Lung (tissue), 12 donors: ENCODE results near the gene HAUS6. TPM values are rescaled to one million over a fixed set of nuclear protein-coding genes. Genes with fewer than 3 reads are reported as not detected.
A peak's percentile ranks its signal among the peaks of the same experiment; 100 is the strongest.

Experiments
- ATAC-seq: fragments of 200-7000 bp; cut with Tn5 transposase; one replicate; pipeline ENCODE4 v1.9.1; 2020; ENCODE audit warnings: moderate number of reproducible peaks; ENCODE audit not compliant: insufficient read depth, low FRiP score
- DNase-seq, 3 donors: peaks; one replicate each; pipeline ENCODE4 v3.0.0-alpha.2; 2013 to 2017
- H3K27ac ChIP-seq, 2 donors: one replicate each; pipeline ENCODE4 v1.5.1; 2013; ENCODE audit warnings: mild to moderate bottlenecking in 2 of 2, moderate library complexity in 2 of 2, control low read depth in 1 of 2, inconsistent platforms in 1 of 2, low read depth in 1 of 2, low read length in 1 of 2
- H3K27me3 ChIP-seq, 3 donors: one replicate each; pipeline ENCODE4 v1.5.1; 2013; ENCODE audit warnings: low read length in 2 of 3; ENCODE audit not compliant: control insufficient read depth in 3 of 3, insufficient read depth in 3 of 3
- H3K36me3 ChIP-seq, 4 donors: one replicate each; pipeline ENCODE4 v1.5.1; 2013; ENCODE audit warnings: low read length in 4 of 4, mild to moderate bottlenecking in 1 of 4, moderate library complexity in 1 of 4; ENCODE audit not compliant: control insufficient read depth in 4 of 4, insufficient read depth in 4 of 4
- H3K4me1 ChIP-seq, 5 donors: one replicate each; pipeline ENCODE4 v1.5.1; 2013; ENCODE audit warnings: low read length in 5 of 5, mild to moderate bottlenecking in 2 of 5, moderate library complexity in 1 of 5; ENCODE audit not compliant: control insufficient read depth in 5 of 5, insufficient read depth in 5 of 5
- H3K4me3 ChIP-seq: one replicate; pipeline ENCODE4 v1.5.1; 2013; ENCODE audit warnings: mild to moderate bottlenecking, control low read depth, moderate library complexity
- H3K9ac ChIP-seq, 2 donors: one replicate each; pipeline ENCODE4 v1.5.1; 2013; ENCODE audit warnings: low read length in 2 of 2, control low read depth in 1 of 2; ENCODE audit not compliant: insufficient read depth in 1 of 2
- H3K9me3 ChIP-seq, 4 donors: one replicate each; pipeline ENCODE4 v1.5.1; 2013; ENCODE audit warnings: low read length in 3 of 4, mild to moderate bottlenecking in 1 of 4, moderate library complexity in 1 of 4; ENCODE audit not compliant: control insufficient read depth in 4 of 4, insufficient read depth in 3 of 4
- CTCF ChIP-seq: IDR thresholded peaks from 2 replicates; pipeline ENCODE4 v1.5.1; 2012; ENCODE audit warnings: mild to moderate bottlenecking; ENCODE audit errors: control extremely low read depth, extremely low read depth
- WGBS, 2 donors: extraction: QIAGEN DNeasy Blood & Tissue Kit; methylation state at CpG; one replicate each; pipeline ENCODE4 v1.1.7; 2013; 5-methylcytosine and 5-hydroxymethylcytosine counted together
- polyA plus RNA-seq, 2 donors: library from polyadenylated mRNA; stranded (reverse); fragments of 200-250 nt; gene quantifications; one replicate each; pipeline ENCODE4 v1.2.1, GENCODE V29; 2013
- total RNA-seq, 2 donors: library from RNA; depleted of rRNA in 1 of 2; stranded (reverse); fragments of >200 nt in 1 of 2; gene quantifications; one replicate each; pipeline ENCODE4 v1.2.1, GENCODE V29; 2014 to 2021
- donor health status: control.
- donor health status: control.
- donor health status: Bipolar disorder and iron deficiency.
- donor health status: healthy.
- donor health status: DM: yes; HTN: yes; CAD: no.

HAUS6 gene
- total and polyA plus RNA-seq, 4 donors: 3.6 to 13.1 (median 5.7) TPM

- peaks cover 0 to 16% (median 0%) of the 10 kb centered on the region in 5 donors for H3K4me1 ChIP-seq
- peaks cover 37 to 58% (median 43%) of the 10 kb centered on the region in 4 donors for H3K36me3 ChIP-seq
- DNase-seq: no peak
- H3K4me3 ChIP-seq: no peak overlapping the region
- H3K27ac ChIP-seq: peak overlapping the region; percentile 9 to 35
- ATAC-seq: no peak
- no peaks in the 10 kb centered on the region for H3K9me3 ChIP-seq
- H3K27me3 ChIP-seq: no peaks in the 10 kb centered on the region
- no peak overlapping the region for H3K9ac ChIP-seq
- WGBS, 2 donors: 92% methylated on average over 7 of the region's 7 CpGs
- no peak for TF ChIP-seq CTCF
Measured at GRCh38 chr9:19119801-19120440, 17.2 kb upstream of the HAUS6 start.

GRCh38 chr9:19119246-19119645 lies 16.5 kb upstream of the HAUS6 start:
- no peak overlapping the region for H3K9ac ChIP-seq
- no peaks in the 10 kb centered on the region for H3K9me3 ChIP-seq
- no peaks in the 10 kb centered on the region for H3K27me3 ChIP-seq
- peak overlapping the region; percentile 35 to 54 for H3K27ac ChIP-seq
- peaks cover 40 to 58% (median 43%) of the 10 kb centered on the region in 4 donors for H3K36me3 ChIP-seq
- TF ChIP-seq CTCF: no peak
- no peak overlapping the region for H3K4me3 ChIP-seq
- 40 to 50% methylated on average over 3 of the region's 3 CpGs for WGBS, 2 donors
- DNase-seq (no peak), ATAC-seq (no peak)
- peaks cover 0 to 15% (median 0%) of the 10 kb centered on the region in 5 donors for H3K4me1 ChIP-seq

- H3K9me3 ChIP-seq: no peaks in the 10 kb centered on the region
- H3K36me3 ChIP-seq: peaks cover 36 to 43% (median 39%) of the 10 kb centered on the region in 4 donors
- ATAC-seq (no peak), DNase-seq (no peak)
- no peak overlapping the region for H3K9ac ChIP-seq
- 98 to 99% methylated on average over 5 of the region's 5 CpGs for WGBS, 2 donors
- H3K4me1 ChIP-seq: peaks cover 0 to 7% (median 0%) of the 10 kb centered on the region in 5 donors
- peak overlapping the region in 1 of 2 donors; percentile 79 for H3K27ac ChIP-seq
- no peak for TF ChIP-seq CTCF
- H3K27me3 ChIP-seq: no peaks in the 10 kb centered on the region
- no peak overlapping the region for H3K4me3 ChIP-seq
Measured at GRCh38 chr9:19117039-19117716, 14.5 kb upstream of the HAUS6 start.
